WTC11 (cell line): ENCODE results near the gene DUSP22. TPM values are rescaled to one million over a fixed set of nuclear protein-coding genes. Genes with fewer than 3 reads are reported as not detected.

Experiments used
- ATAC-seq: fragments of 200-7000 bp; cut with Tn5 transposase; 2 replicates; pipeline ENCODE4 v1.10.0; 2021; ENCODE audit warnings: mild to moderate bottlenecking, moderate library complexity
- CTCF ChIA-PET: fragments of 300-600 bp; sonication (Branson Sonifier 250); formaldehyde crosslinking; loops from one replicate; lab custom pipeline; 2021; ENCODE audit warnings: antibody characterized with exemption; lab: Charles Lee
- POLR2A ChIA-PET: fragments of 350-600 bp; sonication (Branson Sonifier 250); formaldehyde crosslinking; loops from one replicate; lab custom pipeline; 2021; ENCODE audit warnings: antibody characterized with exemption; lab: Charles Lee
- DNase-seq: peaks from one replicate; pipeline ENCODE4 v3.0.0; 2021; ENCODE audit warnings: low spot score
- H3K27ac Mint-ChIP-seq: 2 replicates; pipeline ENCODE4 v1.8.0; 2021; ENCODE audit warnings: mixed read lengths
- H3K27me3 Mint-ChIP-seq: 2 replicates; pipeline ENCODE4 v1.8.0; 2021; ENCODE audit warnings: low read depth, mild to moderate bottlenecking, moderate library complexity, mixed read lengths
- H3K36me3 Mint-ChIP-seq: 2 replicates; pipeline ENCODE4 v1.8.0; 2021; ENCODE audit warnings: mixed read lengths
- H3K4me1 Mint-ChIP-seq: 2 replicates; pipeline ENCODE4 v1.8.0; 2022; ENCODE audit warnings: mixed read lengths
- H3K4me3 Mint-ChIP-seq: 2 replicates; pipeline ENCODE4 v1.8.0; 2021; ENCODE audit warnings: mild to moderate bottlenecking, moderate library complexity, mixed read lengths
- H3K9me3 Mint-ChIP-seq: 2 replicates; pipeline ENCODE4 v1.8.0; 2021; ENCODE audit warnings: mixed read lengths
- CREM ChIP-seq: sonication (generic); formaldehyde crosslinking; IDR thresholded peaks from 2 replicates; pipeline ENCODE4 v1.8.1; 2022; ENCODE audit warnings: mild to moderate bottlenecking, missing genetic modification reagents, moderate library complexity
- FOXP1 ChIP-seq: sonication (generic); formaldehyde crosslinking; IDR thresholded peaks from 2 replicates; pipeline ENCODE4 v1.8.0; 2022; ENCODE audit warnings: missing genetic modification reagents, mild to moderate bottlenecking, moderate library complexity, borderline replicate concordance
- HMGA2 ChIP-seq: fragments of 250-450 bp; sonication (Bioruptor Pico); IDR thresholded peaks from 2 replicates; pipeline ENCODE4 v1.4.0; 2021; ENCODE audit warnings: mild to moderate bottlenecking, moderate library complexity
- IRF1 ChIP-seq: sonication (generic); formaldehyde crosslinking; IDR thresholded peaks from 2 replicates; pipeline ENCODE4 v1.8.0; 2023; ENCODE audit warnings: missing genetic modification reagents
- RELA ChIP-seq: sonication (generic); formaldehyde crosslinking; IDR thresholded peaks from 2 replicates; pipeline ENCODE4 v1.8.1; 2022; ENCODE audit warnings: missing genetic modification reagents, mild to moderate bottlenecking, borderline replicate concordance
- SMAD3 ChIP-seq: sonication (generic); formaldehyde crosslinking; IDR thresholded peaks from 2 replicates; pipeline ENCODE4 v1.8.0; 2022; ENCODE audit warnings: missing genetic modification reagents, mild to moderate bottlenecking, borderline replicate concordance
- SP1 ChIP-seq: sonication (generic); formaldehyde crosslinking; conservative IDR thresholded peaks from 2 replicates; pipeline ENCODE4 v1.8.1; 2022; ENCODE audit warnings: missing genetic modification reagents
- TCF7 ChIP-seq: sonication (generic); formaldehyde crosslinking; IDR thresholded peaks from 2 replicates; pipeline ENCODE4 v1.8.0; 2022; ENCODE audit warnings: mild to moderate bottlenecking, low read depth, missing genetic modification reagents, moderate library complexity
- ZMAT4 ChIP-seq: fragments of 250-450 bp; sonication (Bioruptor Pico); IDR thresholded peaks from 2 replicates; pipeline ENCODE4 v1.9.0; 2021; ENCODE audit warnings: mild to moderate bottlenecking
- ZNF138 ChIP-seq: sonication (generic); formaldehyde crosslinking; conservative IDR thresholded peaks from 2 replicates; pipeline ENCODE4 v1.8.1; 2022; ENCODE audit warnings: mild to moderate bottlenecking, moderate library complexity, missing genetic modification reagents
- ZNF416 ChIP-seq: fragments of 250-450 bp; sonication (Bioruptor Pico); IDR thresholded peaks from 2 replicates; pipeline ENCODE4 v1.9.0; 2021; ENCODE audit warnings: mild to moderate bottlenecking, inconsistent platforms
- ZNF532 ChIP-seq: fragments of 250-450 bp; sonication (Bioruptor Pico); IDR thresholded peaks from 2 replicates; pipeline ENCODE4 v1.9.0; 2021; ENCODE audit warnings: mild to moderate bottlenecking, borderline replicate concordance
- ZNF671 ChIP-seq: fragments of 250-450 bp; sonication (Bioruptor Pico); IDR thresholded peaks from 2 replicates; pipeline ENCODE4 v1.8.0; 2021; ENCODE audit warnings: mild to moderate bottlenecking
- ZSCAN18 ChIP-seq: fragments of 250-450 bp; sonication (Bioruptor Pico); IDR thresholded peaks from 2 replicates; pipeline ENCODE4 v2.1.2; 2022; ENCODE audit warnings: mild to moderate bottlenecking, moderate library complexity
- total RNA-seq: library from RNA; stranded (reverse); gene quantifications from 3 replicates; pipeline ENCODE4 v1.2.3, GENCODE V29; 2021
- TF ChIP-seq, protein P1 (sequence below): sonication (generic); formaldehyde crosslinking; IDR thresholded peaks from 2 replicates; pipeline ENCODE4 v1.8.1; 2022; ENCODE audit warnings: mild to moderate bottlenecking, moderate library complexity, missing genetic modification reagents
- TF ChIP-seq, protein P2 (sequence below): sonication (generic); formaldehyde crosslinking; conservative IDR thresholded peaks from 2 replicates; pipeline ENCODE4 v1.8.1; 2023; ENCODE audit warnings: mild to moderate bottlenecking, low read depth, missing genetic modification reagents, moderate library complexity
- TF ChIP-seq, protein P3 (sequence below): sonication (generic); formaldehyde crosslinking; IDR thresholded peaks from 2 replicates; pipeline ENCODE4 v1.8.0; 2022; ENCODE audit warnings: mild to moderate bottlenecking, missing genetic modification reagents

Gene DUSP22
- total RNA-seq, 1 experiment from 2014 or later: 38.5 TPM

- no peak for TF ChIP-seq ZNF532 (CRISPR knock-in tag)
- TF ChIP-seq ZSCAN18 (CRISPR knock-in tag): no peak
- no peak for TF ChIP-seq CREM (CRISPR knock-in tag)
- TF ChIP-seq, protein P1, sequence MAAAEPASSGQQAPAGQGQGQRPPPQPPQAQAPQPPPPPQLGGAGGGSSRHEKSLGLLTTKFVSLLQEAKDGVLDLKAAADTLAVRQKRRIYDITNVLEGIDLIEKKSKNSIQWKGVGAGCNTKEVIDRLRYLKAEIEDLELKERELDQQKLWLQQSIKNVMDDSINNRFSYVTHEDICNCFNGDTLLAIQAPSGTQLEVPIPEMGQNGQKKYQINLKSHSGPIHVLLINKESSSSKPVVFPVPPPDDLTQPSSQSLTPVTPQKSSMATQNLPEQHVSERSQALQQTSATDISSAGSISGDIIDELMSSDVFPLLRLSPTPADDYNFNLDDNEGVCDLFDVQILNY: no peak
- TF ChIP-seq, protein P2, sequence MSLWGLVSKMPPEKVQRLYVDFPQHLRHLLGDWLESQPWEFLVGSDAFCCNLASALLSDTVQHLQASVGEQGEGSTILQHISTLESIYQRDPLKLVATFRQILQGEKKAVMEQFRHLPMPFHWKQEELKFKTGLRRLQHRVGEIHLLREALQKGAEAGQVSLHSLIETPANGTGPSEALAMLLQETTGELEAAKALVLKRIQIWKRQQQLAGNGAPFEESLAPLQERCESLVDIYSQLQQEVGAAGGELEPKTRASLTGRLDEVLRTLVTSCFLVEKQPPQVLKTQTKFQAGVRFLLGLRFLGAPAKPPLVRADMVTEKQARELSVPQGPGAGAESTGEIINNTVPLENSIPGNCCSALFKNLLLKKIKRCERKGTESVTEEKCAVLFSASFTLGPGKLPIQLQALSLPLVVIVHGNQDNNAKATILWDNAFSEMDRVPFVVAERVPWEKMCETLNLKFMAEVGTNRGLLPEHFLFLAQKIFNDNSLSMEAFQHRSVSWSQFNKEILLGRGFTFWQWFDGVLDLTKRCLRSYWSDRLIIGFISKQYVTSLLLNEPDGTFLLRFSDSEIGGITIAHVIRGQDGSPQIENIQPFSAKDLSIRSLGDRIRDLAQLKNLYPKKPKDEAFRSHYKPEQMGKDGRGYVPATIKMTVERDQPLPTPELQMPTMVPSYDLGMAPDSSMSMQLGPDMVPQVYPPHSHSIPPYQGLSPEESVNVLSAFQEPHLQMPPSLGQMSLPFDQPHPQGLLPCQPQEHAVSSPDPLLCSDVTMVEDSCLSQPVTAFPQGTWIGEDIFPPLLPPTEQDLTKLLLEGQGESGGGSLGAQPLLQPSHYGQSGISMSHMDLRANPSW: no peak
- no peak for TF ChIP-seq ZMAT4 (CRISPR knock-in tag)
- TF ChIP-seq FOXP1: no peak
- no peak for TF ChIP-seq ZNF416 (CRISPR knock-in tag)
- TF ChIP-seq SMAD3 (CRISPR knock-in tag): no peak
Observed at GRCh38 chr6:357261-357790, 65.0 kb downstream of the DUSP22 start (continued).

DNA sequence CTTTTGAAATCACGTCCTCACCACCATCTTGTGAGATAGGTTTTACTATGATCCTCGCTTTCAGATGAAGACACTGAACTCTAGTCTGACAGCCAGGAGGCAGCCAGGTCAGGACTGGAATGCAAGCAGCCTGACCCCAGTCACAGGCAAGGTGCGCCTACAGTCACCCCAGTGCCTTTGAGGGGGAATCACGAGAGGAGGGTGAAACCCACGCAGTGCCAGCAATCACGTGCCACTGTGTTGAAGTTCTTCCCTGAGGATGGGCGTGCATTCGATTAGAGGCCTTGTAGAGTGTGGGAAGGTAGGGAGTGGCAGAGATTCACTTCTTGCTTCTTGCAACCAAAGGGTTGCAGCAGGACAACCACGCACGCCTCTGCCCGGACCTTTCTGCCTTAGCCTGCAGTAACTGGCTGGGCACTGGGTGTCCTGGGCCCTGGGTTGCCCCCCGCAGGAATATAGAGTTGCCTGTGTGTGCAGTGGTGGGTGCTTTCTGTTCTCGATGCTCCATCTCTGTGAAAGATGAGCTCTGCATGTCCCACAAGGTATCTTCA, 65.6 kb downstream of the DUSP22 start:
- DNase-seq (no peak), ATAC-seq (no peak)
- Mint-ChIP-seq H3K36me3 (peaks cover 70% of the 10 kb centered on the region), H3K9me3 (peaks cover 61% of the 10 kb centered on the region), H3K27me3 (peaks cover 8% of the 10 kb centered on the region), H3K27ac (no peak overlapping the region), H3K4me3 (no peak overlapping the region), H3K4me1 (0 out of 2 replicates have a peak, but pooled peaks cover 1% of the 10 kb centered on the region)
- TF ChIP-seq ZNF671 (CRISPR knock-in tag): no peak
- TF ChIP-seq ZNF532 (CRISPR knock-in tag): no peak
- TF ChIP-seq IRF1 (CRISPR knock-in tag): no peak
- no peak for TF ChIP-seq SP1
- no peak for TF ChIP-seq TCF7
- TF ChIP-seq RELA (CRISPR knock-in tag): no peak
- no peak for TF ChIP-seq HMGA2 (CRISPR knock-in tag)
- TF ChIP-seq ZNF138 (CRISPR knock-in tag): no peak
- TF ChIP-seq FOXP1: no peak
- TF ChIP-seq, protein P3, sequence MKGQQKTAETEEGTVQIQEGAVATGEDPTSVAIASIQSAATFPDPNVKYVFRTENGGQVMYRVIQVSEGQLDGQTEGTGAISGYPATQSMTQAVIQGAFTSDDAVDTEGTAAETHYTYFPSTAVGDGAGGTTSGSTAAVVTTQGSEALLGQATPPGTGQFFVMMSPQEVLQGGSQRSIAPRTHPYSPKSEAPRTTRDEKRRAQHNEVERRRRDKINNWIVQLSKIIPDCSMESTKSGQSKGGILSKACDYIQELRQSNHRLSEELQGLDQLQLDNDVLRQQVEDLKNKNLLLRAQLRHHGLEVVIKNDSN: no peak
- ChIA-PET POLR2A (no interaction called here), CTCF (no interaction called here)
